ENCODE results near the gene FOXN3. TPM values are rescaled to one million over a fixed set of nuclear protein-coding genes. Genes with fewer than 3 reads are reported as not detected.

Gene FOXN3
- total and polyA plus RNA-seq, 9 donors = 56.9 to 172 (median 99.2) TPM

- Histone ChIP-seq H3K36me3 (no peaks in the 10 kb centered on the region), H3K4me1 (ENCODE audit: insufficient read depth) (peaks cover 23% of the 10 kb centered on the region), H3K9me3 (no peaks in the 10 kb centered on the region), H3K27me3 (no peaks in the 10 kb centered on the region), H3K4me3 (no peak overlapping the region), H3K27ac (peak overlapping the region in 1 of 2 donors; percentile 74)
- DNase-seq = no peak
- TF ChIP-seq EP300 (IDR thresholded peaks at IDR 0.05) (no peak), POLR2A (IDR thresholded peaks at IDR 0.05) (no peak)
- TF ChIP-seq, protein P1, sequence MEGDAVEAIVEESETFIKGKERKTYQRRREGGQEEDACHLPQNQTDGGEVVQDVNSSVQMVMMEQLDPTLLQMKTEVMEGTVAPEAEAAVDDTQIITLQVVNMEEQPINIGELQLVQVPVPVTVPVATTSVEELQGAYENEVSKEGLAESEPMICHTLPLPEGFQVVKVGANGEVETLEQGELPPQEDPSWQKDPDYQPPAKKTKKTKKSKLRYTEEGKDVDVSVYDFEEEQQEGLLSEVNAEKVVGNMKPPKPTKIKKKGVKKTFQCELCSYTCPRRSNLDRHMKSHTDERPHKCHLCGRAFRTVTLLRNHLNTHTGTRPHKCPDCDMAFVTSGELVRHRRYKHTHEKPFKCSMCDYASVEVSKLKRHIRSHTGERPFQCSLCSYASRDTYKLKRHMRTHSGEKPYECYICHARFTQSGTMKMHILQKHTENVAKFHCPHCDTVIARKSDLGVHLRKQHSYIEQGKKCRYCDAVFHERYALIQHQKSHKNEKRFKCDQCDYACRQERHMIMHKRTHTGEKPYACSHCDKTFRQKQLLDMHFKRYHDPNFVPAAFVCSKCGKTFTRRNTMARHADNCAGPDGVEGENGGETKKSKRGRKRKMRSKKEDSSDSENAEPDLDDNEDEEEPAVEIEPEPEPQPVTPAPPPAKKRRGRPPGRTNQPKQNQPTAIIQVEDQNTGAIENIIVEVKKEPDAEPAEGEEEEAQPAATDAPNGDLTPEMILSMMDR (IDR thresholded peaks at IDR 0.05) = no peak
- WGBS, 3 donors = 86 to 95% (median 91%) methylated on average over 8 of the region's 8 CpGs
- intact Hi-C loops (cut with DNase I) = no loop called here
These were observed 25.5 kb downstream of the FOXN3 start for GRCh38 chr14:89391556-89391955.

DNA sequence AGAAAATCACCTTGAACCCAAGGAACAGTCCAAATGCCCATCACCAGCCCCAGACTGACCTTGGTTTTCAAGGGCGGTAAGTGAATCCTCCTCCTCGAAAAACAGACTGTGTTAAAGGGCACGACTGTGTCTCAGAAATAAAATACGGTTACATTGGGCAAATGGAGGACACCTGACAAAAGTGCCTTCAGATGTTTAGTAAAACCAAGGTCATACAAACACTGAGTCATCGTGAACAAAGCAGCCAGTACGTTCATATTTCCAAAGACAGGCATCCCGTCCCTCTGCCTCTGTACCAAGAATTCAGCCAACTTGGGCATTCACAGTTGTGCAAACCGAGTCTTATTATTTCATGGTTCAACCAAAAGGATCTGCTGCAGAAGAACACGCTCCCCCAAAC, 25.9 kb downstream of the FOXN3 start:
- Histone ChIP-seq H3K4me1 (ENCODE audit: insufficient read depth) (peaks cover 26% of the 10 kb centered on the region), H3K27me3 (no peaks in the 10 kb centered on the region), H3K36me3 (no peaks in the 10 kb centered on the region), H3K9me3 (no peaks in the 10 kb centered on the region), H3K27ac (peak overlapping the region in 1 of 2 donors; percentile 74), H3K4me3 (no peak overlapping the region)
- DNase-seq = no peak
- intact Hi-C loops (cut with DNase I) = no loop called here
- WGBS, 3 donors = 14 to 36% (median 18%) methylated on average over 9 of the region's 9 CpGs
- TF ChIP-seq POLR2A (IDR thresholded peaks at IDR 0.05) (no peak), EP300 (IDR thresholded peaks at IDR 0.05) (no peak)
- TF ChIP-seq, protein P1 (IDR thresholded peaks at IDR 0.05) = no peak

- no peaks in the 10 kb centered on the region for H3K9me3 ChIP-seq
- no peaks in the 10 kb centered on the region for H3K36me3 ChIP-seq
- no peaks in the 10 kb centered on the region for H3K27me3 ChIP-seq
- 59 to 62% (median 60%) methylated on average over 5 of the region's 5 CpGs for WGBS, 3 donors
- intact Hi-C loops (cut with DNase I) = no loop called here
- no peak overlapping the region for H3K27ac ChIP-seq
- peaks cover 27% of the 10 kb centered on the region for H3K4me1 ChIP-seq (ENCODE audit: insufficient read depth)
- TF ChIP-seq, protein P1 (IDR thresholded peaks at IDR 0.05) = no peak
- TF ChIP-seq EP300 (IDR thresholded peaks at IDR 0.05) = no peak
- no peak for TF ChIP-seq POLR2A (IDR thresholded peaks at IDR 0.05)
- H3K4me3 ChIP-seq = no peak overlapping the region
- DNase-seq = no peak
These were observed 28.2 kb downstream of the FOXN3 start for GRCh38 chr14:89388853-89389252.

GRCh38 chr14:89387922-89388685, 28.9 kb downstream of the FOXN3 start:
- H3K9me3 ChIP-seq = no peaks in the 10 kb centered on the region
- WGBS, 3 donors = 85 to 91% (median 88%) methylated on average over 15 of the region's 15 CpGs
- H3K4me3 ChIP-seq = no peak overlapping the region
- no peaks in the 10 kb centered on the region for H3K36me3 ChIP-seq
- peaks cover 23% of the 10 kb centered on the region for H3K4me1 ChIP-seq (ENCODE audit: insufficient read depth)
- TF ChIP-seq, protein P1 (IDR thresholded peaks at IDR 0.05) = no peak
- no peak for TF ChIP-seq EP300 (IDR thresholded peaks at IDR 0.05)
- TF ChIP-seq POLR2A (IDR thresholded peaks at IDR 0.05) = no peak
- intact Hi-C loops (cut with DNase I) = no loop called here
- no peaks in the 10 kb centered on the region for H3K27me3 ChIP-seq
- no peak overlapping the region for H3K27ac ChIP-seq
- DNase-seq = no peak

All from ovary (tissue), 9 donors.